Measurements from ENCODE around the gene CYP2F1. TPM values are rescaled to one million over a fixed set of nuclear protein-coding genes. Genes with fewer than 3 reads are reported as not detected.
"Not testable (repeated sequence)": the region's sequence is repeated elsewhere in the genome, so short reads cannot be mapped to it uniquely, and the experiment has no call there.

The CYP2F1 gene
- total and polyA plus RNA-seq, 9 of the 15 experiments (the other 6 are each of a cell fraction or from before 2014, with no cell fraction given): 0.03 to 0.77 (median 0.18) TPM; not detected in 1

DNA sequence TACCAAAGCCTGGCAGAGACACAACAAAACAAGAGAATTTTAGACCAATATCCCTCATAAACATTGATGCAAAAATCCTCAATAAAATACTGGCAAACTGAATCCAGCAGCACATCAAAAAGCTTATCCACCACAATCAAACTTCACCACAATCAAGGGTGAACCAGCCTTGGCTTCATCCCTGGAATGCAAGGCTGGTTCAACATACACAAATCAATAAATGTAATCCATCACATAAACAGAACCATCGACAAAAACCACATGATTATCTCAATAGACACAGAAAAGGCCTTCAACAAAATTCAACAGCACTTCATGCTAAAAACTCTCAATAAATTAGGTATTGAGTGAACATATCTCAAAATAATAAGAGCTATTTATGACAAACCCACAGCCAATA lies 12.0 kb upstream of the CYP2F1 start:
- ATAC-seq; H3K79me2 ChIP-seq (ENCODE audit: control insufficient read depth, insufficient read depth, low read length); in situ Hi-C loops (cut with MboI); H3K4me3 ChIP-seq; BruUV-seq (replicated peaks); DNase-seq (ENCODE audit: extremely low read depth in 1 of 4, low spot score in 3 of 4); H4K20me1 ChIP-seq (replicated peaks; ENCODE audit: control insufficient read depth, insufficient read depth, low read length); CTCF ChIA-PET (ENCODE audit: low intra/inter-chr PET ratio); H3K4me2 ChIP-seq (ENCODE audit: insufficient read depth, low read length); H3K9ac ChIP-seq (ENCODE audit: insufficient read depth in 1 of 2, low read depth in 2 of 2, low read length in 2 of 2); H3K27me3 ChIP-seq (ENCODE audit: control insufficient read depth in 2 of 2, insufficient read depth in 2 of 2, low read length in 2 of 2); H2AFZ ChIP-seq (ENCODE audit: low read depth, low read length); POLR2A ChIA-PET; intact Hi-C loops (cut with micrococcal nuclease); H3K9me1 ChIP-seq (ENCODE audit: control insufficient read depth, insufficient read depth, low read length); H3K4me1 ChIP-seq (replicated peaks in 1 of 2; ENCODE audit: control insufficient read depth in 2 of 2, insufficient read depth in 2 of 2, low read length in 2 of 2); H3K27ac ChIP-seq (ENCODE audit: extremely low read depth, low read depth, low read length); FAIRE-seq; H3K36me3 ChIP-seq (ENCODE audit: control insufficient read depth, insufficient read depth, low read length); H3K9me3 ChIP-seq (replicated peaks; ENCODE audit: control insufficient read depth, insufficient read depth, low read depth, low read length): not testable (repeated sequence)
- peak; percentile 92 for TF ChIP-seq ZNF324 (CRISPR knock-in tag; IDR thresholded peaks at IDR 0.05)
- 6% methylated on average over 1 of the region's 1 CpG for WGBS (ENCODE audit: insufficient coverage, low coverage, missing lambda C conversion rate)

DNA sequence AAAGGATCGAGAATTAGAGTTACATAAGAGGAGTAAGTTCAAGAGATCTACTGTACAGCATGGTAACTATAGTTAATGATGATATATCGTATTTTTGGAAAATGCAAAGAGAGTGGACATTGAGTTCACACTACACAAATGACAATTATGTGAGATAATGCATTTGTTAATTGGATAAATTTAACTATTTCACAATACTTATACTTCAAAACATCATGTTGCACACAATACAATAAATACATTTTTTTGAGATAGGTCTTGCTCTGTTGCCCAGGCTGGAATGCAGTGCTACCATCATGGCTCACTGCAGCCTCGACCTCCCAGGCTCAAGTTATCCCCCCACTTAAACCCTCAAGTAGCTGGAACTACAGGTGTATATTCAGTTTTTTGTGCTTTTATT lies 8.1 kb upstream of the CYP2F1 start:
- TF ChIP-seq ZNF780A (CRISPR knock-in tag; IDR thresholded peaks at IDR 0.05) (no peak), CEBPG (CRISPR knock-in tag; IDR thresholded peaks at IDR 0.05) (no peak), CEBPG (tag; conservative IDR thresholded peaks at IDR 0.05 in 1 of 2, IDR thresholded peaks at IDR 0.05 in 1 of 2) (peak in 1 of 2 experiments; percentile 86; a peak in 3 of 4 replicates), CEBPB (tag; IDR thresholded peaks at IDR 0.05) (peak; percentile 87)
- no TSS peak for BruUV-seq (replicated peaks)
- ATAC-seq: no peak
- intact Hi-C loops (cut with micrococcal nuclease) (no loop called here), in situ Hi-C loops (cut with MboI) (no loop called here)
- H3K27ac ChIP-seq (ENCODE audit: extremely low read depth, low read depth, low read length): no peak overlapping the region
- POLR2A ChIA-PET: no interaction called here
- WGBS (ENCODE audit: insufficient coverage, low coverage, missing lambda C conversion rate): 2% methylated on average over 3 of the region's 3 CpGs
- H3K79me2 ChIP-seq (ENCODE audit: control insufficient read depth, insufficient read depth, low read length): no peaks in the 10 kb centered on the region
- H3K4me1 ChIP-seq (replicated peaks in 1 of 2; ENCODE audit: control insufficient read depth in 2 of 2, insufficient read depth in 2 of 2, low read length in 2 of 2): no peaks in the 10 kb centered on the region
- FAIRE-seq: no peak
- H3K9ac ChIP-seq (ENCODE audit: insufficient read depth in 1 of 2, low read depth in 2 of 2, low read length in 2 of 2): no peak overlapping the region
- no peaks in the 10 kb centered on the region for H3K36me3 ChIP-seq (ENCODE audit: control insufficient read depth, insufficient read depth, low read length)
- no peaks in the 10 kb centered on the region for H3K9me1 ChIP-seq (ENCODE audit: control insufficient read depth, insufficient read depth, low read length)
- H3K4me3 ChIP-seq: no peak overlapping the region
- DNase-seq (ENCODE audit: extremely low read depth in 1 of 4, low spot score in 3 of 4): no peak
- H4K20me1 ChIP-seq (replicated peaks; ENCODE audit: control insufficient read depth, insufficient read depth, low read length): no peaks in the 10 kb centered on the region
- H3K27me3 ChIP-seq (ENCODE audit: control insufficient read depth in 2 of 2, insufficient read depth in 2 of 2, low read length in 2 of 2): peaks cover 7 to 14% of the 10 kb centered on the region in 2 experiments; a peak in 3 of 5 replicates
- CTCF ChIA-PET (ENCODE audit: low intra/inter-chr PET ratio): no interaction called here
- no peaks in the 10 kb centered on the region for H3K9me3 ChIP-seq (replicated peaks; ENCODE audit: control insufficient read depth, insufficient read depth, low read depth, low read length)
- no peak overlapping the region for H3K4me2 ChIP-seq (ENCODE audit: insufficient read depth, low read length)
- H2AFZ ChIP-seq (ENCODE audit: low read depth, low read length): no peak overlapping the region
